Measurements from ENCODE around the gene DUSP7. TPM values are rescaled to one million over a fixed set of nuclear protein-coding genes. Genes with fewer than 3 reads are reported as not detected.

Gene DUSP7
- total RNA-seq, 4 donors from 2014 or later = 54.6 to 96.3 (median 79.2) TPM

DNA sequence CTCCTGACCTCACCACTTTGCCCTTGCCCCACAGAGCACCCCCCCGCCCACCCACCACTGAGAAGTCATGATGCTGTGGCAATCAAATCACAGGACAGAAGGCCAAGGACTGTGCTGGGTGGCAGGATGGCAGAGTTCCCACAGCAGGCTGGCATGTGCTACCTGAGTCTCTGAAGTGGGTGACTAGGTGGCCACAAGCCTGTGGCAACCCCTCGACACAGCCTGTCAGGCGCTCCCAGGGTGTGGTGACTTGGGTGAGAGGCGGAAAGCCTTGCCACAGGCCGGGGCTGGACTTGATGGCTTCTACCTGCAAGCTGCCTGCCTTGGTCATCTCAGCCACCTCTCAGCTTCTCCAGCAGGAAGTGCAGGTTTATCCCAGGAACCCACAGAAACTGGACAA, 15.6 kb upstream of the DUSP7 start:
- no peak overlapping the region for H3K4me3 ChIP-seq (ENCODE audit: low read depth, poor library complexity, severe bottlenecking)
- 62 to 91% methylated on average over 5 of the region's 5 CpGs for WGBS, 2 donors
- no peak for DNase-seq (ENCODE audit: low spot score in 2 of 2)
- TF ChIP-seq POLR2A (IDR thresholded peaks at IDR 0.05) (no peak), CTCF (IDR thresholded peaks at IDR 0.05) (no peak)
- intact Hi-C loops (cut with DNase I; ENCODE audit: low total_unique reads) = no loop called here

GRCh38 chr3:52070724-52071621, 14.6 kb upstream of the DUSP7 start:
- no peak for DNase-seq (ENCODE audit: low spot score in 2 of 2)
- no peak overlapping the region for H3K4me3 ChIP-seq (ENCODE audit: low read depth, poor library complexity, severe bottlenecking)
- TF ChIP-seq CTCF (IDR thresholded peaks at IDR 0.05) (no peak), POLR2A (IDR thresholded peaks at IDR 0.05) (no peak)
- intact Hi-C loops (cut with DNase I; ENCODE audit: low total_unique reads) = no loop called here
- WGBS, 2 donors = 32 to 36% methylated on average over 18 to 19 of the region's 22 CpGs

DNA sequence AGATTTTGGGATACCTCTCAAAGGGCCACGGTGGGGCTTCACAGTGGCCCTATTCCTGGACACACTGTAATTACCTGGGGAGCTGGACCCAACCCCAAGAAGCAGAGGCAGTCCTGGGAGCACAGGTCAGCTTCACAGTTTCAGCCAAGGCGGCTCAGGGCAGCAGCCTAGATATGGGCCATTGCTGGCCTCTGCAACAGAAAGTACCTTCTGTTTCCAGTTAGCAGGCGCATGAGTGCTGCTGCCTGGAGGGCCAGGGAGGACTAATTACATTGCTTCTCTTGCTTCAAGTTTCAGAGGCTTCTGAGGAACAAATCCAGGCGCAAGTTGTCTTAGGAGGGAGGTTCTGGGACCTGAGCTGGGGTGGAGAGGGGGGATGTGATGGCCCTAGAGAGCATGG, 13.5 kb upstream of the DUSP7 start:
- intact Hi-C loops (cut with DNase I; ENCODE audit: low total_unique reads) = no loop called here
- H3K4me3 ChIP-seq (ENCODE audit: low read depth, poor library complexity, severe bottlenecking) = no peak overlapping the region
- no peak for DNase-seq (ENCODE audit: low spot score in 2 of 2)
- TF ChIP-seq POLR2A (IDR thresholded peaks at IDR 0.05) (no peak), CTCF (IDR thresholded peaks at IDR 0.05) (no peak)
- WGBS, 2 donors = 65 to 79% methylated on average over 4 of the region's 4 CpGs

DNA sequence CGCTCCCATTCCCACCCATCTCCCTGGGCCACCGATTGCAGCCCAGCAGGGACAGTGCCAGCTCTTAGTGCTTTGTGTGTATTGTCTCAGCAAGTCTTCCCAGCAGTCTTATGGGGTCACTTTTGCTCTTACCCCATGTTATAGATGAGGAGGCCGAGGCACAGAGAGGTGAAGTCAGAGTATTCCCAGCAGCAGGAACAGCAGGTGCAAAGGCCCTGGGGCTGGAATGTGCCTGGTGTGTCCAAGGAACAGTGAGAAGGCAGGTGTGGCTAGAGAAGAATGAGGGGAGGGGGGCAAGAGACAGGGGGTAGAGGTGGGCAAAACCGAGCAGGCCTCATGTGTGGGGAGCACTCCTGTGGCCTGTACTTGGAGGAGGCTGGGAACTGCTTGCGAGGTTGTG, 12.8 kb upstream of the DUSP7 start:
- DNase-seq (ENCODE audit: low spot score in 2 of 2) = no peak
- TF ChIP-seq POLR2A (IDR thresholded peaks at IDR 0.05) (no peak), CTCF (IDR thresholded peaks at IDR 0.05) (no peak)
- no peak overlapping the region for H3K4me3 ChIP-seq (ENCODE audit: low read depth, poor library complexity, severe bottlenecking)
- intact Hi-C loops (cut with DNase I; ENCODE audit: low total_unique reads) = no loop called here
- 83 to 85% methylated on average over 4 to 5 of the region's 5 CpGs for WGBS, 2 donors

DNA sequence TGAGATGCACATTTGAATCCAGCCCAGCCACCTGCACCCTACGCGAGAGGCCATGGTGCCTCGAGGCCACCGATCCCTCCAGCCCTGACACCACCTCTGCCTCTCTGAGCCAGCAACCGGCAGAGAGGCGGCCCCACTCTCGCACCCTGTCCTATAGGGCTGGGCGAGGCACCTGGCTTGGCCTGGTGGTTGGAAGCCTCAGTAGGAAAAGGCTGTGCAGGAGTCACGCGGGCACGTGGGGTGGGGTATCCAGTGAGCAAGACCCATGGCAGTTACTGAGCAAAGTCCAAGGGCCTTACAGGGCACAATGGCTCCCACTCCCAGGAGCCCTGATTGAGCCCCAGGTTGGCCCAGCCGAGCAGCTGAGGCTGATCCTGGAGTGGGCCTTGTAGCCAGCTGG, 12.4 kb upstream of the DUSP7 start:
- DNase-seq (ENCODE audit: low spot score in 2 of 2) = no peak
- WGBS, 2 donors = 63 to 76% methylated on average over 8 to 9 of the region's 12 CpGs
- TF ChIP-seq CTCF (IDR thresholded peaks at IDR 0.05) (no peak), POLR2A (IDR thresholded peaks at IDR 0.05) (no peak)
- no peak overlapping the region for H3K4me3 ChIP-seq (ENCODE audit: low read depth, poor library complexity, severe bottlenecking)
- intact Hi-C loops (cut with DNase I; ENCODE audit: low total_unique reads) = no loop called here

Data from lower leg skin (tissue), 4 donors.